GM21526 (cell line): ENCODE measurements around the gene ZMYND8.
"Not testable (repeated sequence)": the region's sequence is repeated elsewhere in the genome, so short reads cannot be mapped to it uniquely, and the experiment has no call there.

ENCODE experiments used
- ATAC-seq: cut with Tn5 transposase; IDR thresholded peaks from one replicate; pipeline ENCODE4 v1.9.1; 2021; ENCODE audit warnings: moderate library complexity; ENCODE audit not compliant: unreplicated experiment, low FRiP score

Gene ZMYND8

DNA sequence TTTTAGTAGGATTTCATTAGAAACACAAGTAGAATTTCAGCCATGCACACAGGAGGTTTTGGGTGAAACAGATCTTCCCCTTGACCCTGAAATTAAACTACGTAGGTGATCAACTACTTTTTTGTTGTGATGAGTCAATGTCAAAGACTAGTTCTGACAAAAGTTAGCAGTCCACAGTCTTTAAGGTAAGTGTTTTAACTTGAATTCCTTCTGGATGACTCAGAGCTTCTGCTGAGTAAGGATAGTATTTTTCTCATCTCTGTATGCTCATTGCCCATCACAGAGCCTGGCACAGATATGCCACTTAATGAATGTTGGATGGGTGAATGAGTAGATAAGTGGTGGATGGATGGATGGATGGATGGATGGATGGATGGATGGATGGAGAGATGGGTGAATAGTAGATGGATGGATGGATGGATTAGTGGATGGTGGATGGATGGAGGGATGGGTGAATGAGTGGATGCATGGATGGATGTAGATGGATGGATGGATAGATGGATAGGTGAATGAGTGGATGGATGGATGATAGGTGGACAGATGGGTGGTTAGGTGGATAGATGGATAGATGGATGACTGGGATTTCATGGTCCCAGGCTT lies 165.3 kb downstream of the ZMYND8 start:
- no peak for ATAC-seq

DNA sequence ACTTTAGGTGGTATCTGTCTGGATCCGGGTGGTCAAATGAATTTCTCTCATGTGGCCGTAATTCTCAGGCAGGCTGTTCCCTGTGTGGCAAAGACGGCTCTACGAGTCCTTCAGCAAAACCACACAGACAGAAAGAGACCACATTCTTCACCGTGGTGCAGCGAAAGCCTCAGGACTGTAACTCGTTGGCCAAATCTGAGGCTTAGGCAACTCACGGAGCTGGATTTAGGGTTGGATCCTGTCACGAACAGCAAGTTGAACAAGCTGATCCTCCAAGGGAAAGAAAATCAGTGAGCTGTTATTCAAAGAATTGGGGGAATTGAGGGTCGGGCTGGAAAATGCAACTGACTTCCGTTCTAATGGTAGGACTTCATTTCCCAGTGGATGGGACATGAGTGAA lies 167.4 kb downstream of the ZMYND8 start:
- no peak for ATAC-seq

DNA sequence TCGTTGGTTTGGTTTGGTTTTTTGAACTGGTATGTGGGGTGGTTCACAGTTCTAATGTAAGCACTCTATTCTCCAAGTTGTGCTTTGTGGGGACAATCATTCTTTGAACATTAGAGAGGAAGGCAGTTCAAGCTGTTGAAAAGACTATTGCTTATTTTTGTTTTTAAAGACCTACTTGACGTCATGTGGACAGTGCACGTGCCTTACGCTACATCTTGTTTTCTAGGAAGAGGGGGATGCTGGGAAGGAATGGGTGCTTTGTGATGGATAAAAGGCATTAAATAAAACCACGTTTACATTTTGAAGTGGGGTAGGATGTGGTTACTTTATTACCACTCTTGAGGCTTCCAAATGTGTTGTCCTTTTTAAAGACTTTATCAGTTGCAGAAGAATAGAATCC lies 168.0 kb downstream of the ZMYND8 start:
- no peak for ATAC-seq

DNA sequence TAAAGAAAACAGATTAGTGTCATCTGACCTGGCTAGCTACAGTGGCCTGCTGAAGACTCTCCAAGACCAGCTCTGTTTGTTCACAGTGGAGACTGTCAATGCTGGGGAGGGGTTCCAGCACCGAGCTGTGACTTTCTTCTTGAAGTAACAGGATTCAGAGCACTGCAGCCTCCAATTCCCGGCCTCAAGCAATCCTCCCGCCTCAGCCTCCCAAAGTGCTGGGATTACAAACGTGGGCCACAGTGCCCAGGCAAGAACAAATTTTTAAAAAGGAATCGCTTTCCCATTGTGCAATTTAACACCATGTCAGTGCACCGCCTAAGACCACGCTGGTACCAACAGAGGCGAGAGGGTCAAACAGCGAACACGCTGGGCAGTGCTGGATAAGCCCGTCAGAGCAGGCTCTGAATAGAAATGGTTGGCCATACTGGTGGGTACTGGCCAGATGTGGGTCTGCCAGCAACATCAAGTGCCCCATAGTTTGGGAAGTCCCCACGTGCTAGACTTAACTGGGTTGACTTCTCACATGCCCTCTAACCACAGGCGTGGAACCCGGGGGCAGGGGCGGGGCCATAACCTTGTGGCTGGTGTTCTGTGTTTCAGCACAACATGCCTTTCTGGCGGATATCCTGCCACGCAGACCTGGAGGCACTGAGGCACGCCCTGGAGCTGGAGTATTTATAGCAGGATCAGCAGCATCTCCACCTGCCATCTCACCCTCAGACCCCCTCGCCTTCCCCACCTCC lies 168.9 kb downstream of the ZMYND8 start:
- no peak for ATAC-seq

DNA sequence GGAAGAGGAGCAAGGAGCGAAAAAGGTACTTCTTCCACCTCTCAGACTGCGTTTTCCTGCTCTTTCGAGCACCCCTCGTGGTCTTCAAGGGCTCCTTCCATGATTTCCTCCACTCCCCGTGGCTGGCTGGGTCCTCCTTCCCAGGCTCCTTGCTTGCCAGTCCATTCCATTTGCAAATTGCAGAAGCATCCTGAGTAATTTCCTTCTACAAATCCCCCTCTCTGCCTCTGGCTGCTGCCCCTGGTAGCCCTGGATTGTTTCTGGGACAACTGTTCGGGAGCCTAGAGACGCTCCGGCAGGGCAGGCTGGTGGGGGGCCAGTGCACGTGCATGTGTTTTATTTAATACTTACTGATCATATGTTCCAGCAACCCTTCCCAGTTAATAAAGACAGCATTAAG lies 173.1 kb downstream of the ZMYND8 start:
- ATAC-seq, result no peak

DNA sequence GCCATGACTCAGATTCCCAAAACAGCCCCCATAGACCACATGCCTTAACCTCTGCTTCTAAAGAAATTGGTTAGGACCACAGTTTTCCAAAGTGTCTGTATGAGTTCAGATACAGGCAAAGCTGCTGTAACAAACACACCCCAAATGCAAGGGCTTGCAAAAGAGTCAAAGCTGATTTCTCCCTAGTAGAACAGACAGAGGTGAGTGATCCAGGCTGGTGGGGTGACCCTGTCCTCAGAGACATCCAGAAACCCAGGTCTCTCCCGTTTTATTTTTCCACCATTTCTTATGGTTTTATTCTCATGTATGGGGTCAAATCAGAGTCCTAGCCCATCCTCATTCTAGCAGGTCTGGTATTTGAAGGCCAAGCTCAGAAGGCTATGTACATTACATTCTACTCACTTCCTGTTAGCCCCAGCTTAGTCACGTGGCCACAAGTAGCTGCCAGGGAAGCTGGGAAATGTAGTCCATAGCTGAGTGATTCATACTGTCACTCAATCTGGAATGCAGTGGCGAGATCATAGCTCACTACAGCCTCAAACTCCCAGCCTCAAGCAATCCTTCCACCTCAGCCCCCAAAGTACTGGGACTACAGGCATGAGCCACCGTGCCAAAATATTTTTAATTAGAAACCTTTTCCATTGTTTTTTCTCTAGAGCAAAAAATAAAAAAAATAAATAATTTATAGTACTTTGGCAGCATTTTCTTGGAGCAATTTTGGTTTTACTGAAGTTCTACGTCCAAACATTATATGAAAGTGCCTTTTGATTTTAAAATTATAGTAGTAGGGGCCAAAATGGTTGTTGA lies 175.2 kb downstream of the ZMYND8 start:
- ATAC-seq, result no peak

DNA sequence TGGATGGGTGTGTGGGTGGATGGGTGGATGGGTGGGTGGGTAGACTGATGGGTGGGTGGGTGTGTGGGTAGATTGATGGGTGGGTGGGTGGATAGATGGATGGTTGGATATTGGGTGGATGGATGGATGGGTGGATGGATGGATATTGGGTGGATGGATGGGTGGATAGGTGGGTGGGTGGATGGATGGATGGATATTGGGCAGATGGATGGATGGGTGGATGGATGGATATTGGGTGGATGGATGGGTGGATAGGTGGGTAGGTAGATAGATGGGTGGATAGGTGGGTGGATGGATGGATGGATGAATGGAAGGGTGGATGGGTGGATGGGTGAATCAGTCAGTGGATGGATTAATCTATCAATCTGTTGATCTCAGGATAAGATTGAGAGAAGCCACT lies 177.2 kb downstream of the ZMYND8 start:
- ATAC-seq, result no peak

DNA sequence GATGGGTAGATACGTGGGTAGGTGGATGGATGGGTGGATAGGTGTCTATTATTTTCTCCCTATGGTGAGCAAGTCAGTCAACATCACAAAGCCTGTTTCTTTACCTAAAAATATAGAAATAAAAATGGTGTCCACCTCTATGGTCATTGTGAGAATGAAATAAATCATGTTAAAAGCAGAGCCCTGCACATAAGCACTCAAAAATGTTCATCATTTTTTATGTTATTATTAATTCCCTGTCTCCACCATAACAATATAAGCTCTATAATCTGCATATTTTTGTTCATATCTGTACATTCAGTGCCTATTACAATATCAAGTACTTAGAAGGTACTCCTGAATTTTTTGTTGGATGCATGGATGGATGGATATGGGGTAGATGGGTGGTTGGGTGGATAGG lies 177.6 kb downstream of the ZMYND8 start:
- no peak for ATAC-seq

DNA sequence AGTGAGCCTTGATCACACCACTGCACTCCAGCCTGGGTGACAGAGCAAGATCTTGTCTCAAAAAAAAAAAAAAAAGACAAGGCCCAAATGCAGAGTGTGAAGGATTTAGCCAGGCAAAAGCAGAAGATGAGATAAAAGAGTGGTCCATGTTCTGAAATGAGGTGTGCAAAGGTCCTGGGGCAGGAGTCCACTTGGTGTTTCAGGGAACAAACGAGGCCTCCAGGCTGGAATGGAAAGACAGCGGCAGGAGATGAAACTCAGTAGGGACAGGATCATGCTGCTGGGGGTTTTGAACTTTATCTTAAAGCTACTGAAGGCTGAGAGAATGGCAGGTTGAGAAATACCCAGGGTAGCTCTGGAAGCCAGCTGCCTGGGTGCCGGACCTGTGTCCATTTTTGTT lies 178.2 kb downstream of the ZMYND8 start:
- ATAC-seq, result no peak

DNA sequence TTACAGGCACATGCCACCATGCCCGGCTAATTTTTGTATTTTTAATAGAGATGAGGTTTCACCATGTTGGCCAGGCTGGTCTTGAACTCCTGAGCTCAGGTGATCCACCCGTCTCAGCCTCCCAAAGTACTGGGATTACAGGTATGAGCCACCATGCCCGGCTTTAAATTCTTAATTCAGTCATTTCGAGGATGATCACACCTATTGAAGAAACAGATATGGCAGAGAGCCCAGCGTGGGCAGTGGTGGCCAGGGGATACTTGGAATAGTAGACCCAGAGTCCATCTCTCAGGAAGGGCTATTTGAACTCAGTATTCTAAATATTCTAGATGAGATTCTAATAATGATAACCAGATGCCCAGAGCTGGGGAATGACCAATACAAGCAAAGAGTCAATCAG lies 180.3 kb downstream of the ZMYND8 start:
- ATAC-seq, result not testable (repeated sequence)

DNA sequence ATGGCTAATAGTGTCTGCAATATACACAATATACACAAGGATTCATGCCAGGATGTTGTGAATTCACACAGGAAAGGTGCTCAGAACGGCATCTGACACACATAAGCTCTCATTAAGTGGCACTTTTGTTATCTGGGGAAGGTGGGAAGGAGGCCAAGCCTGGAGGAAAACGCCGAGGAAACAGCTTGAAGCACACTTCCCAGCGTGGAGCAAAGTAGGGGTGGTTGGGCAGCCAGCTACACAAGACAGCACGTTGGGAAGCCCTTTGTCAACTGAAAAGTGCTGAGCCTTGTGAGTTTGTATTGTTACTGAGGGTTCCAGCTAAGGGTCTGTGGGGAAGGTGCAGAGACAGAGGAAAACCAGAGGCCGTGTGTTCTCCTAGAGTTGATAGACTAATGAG lies 181.0 kb downstream of the ZMYND8 start:
- no peak for ATAC-seq

DNA sequence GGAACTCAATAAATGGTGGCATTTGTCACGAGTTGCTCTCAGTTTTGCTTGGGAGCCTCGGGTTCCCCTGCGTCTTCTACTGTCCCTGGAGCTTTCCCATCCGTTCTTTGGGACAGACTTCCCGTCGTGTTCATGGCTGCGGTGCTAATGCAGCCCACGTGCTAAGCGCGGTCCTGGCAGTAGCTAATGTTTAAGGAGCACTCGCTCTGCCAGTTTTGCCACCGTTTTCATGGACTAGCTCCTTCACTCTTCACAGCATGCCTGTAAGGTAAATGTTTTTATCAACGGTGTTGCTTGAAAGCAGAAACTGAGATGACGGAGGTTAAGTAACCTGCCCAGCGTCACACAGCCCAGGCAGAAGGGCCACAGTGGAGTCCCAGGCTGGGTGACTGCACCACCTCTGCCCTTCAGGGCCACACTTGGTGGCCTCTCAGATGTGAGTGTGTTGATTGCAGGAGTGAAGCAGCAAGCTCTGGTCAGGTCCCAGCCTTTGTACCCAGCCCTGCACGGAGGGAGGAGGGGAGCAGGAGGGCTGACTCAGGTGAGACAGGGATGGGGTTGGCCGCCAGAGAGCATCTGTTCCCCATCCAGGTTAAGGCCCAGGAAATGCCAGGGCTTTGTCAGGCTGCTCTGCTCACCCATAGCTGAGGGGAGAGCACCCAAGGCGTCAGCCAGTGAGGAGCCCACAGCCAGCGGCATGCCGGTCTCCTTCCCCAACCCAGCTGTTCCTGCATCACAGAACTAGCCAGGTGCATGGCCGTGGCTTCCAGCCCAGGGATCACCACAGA lies 181.8 kb downstream of the ZMYND8 start:
- ATAC-seq, result no peak

DNA sequence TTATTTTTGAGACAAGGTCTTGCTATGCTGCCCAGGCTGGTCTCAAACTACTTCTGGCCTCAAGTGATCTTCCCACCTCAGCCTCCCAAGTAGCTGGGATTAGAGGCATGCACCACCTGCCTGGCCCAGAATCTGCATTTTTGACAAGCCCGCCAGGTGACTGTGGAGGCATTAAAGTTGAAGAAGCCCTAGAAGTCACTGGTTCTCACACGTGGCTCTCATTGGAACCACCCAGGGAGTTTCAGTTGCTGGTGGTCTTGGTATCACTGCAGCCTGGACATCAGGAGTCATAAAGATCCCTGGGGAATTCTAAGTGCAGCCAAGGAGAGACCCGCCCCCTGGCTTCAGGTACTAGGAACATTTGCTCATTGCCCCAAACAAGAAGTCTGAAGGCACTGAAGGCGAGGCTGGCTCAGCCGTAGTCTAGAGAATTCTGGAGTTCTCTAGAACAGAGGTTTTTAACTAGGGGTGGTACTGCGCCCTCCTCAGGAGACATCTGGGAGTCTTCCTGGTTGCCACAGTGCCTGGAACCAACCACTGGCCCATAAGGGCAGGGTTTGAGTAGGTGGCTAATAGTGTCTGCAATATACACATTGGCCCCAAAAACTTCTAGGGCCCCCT lies 182.8 kb downstream of the ZMYND8 start:
- ATAC-seq, result no peak

DNA sequence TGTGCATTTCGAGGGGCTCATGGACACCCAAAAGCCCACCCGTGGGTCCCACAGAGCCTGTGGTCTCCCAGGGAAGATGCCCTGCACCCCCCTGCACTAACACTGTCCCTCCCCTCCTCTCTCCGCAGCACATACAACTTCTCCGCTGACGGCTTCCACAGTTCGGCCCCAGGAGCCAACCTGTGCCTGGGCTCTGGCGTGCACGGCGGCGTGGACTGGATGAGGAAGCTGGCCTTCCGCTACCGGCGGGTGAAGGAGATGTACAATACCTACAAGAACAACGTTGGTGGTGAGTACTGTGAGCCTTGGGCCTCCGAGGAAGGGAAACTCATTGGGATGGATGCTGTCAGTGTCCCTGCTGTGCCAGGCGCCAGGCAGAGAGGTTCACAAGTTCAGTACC lies 183.9 kb downstream of the ZMYND8 start:
- no peak for ATAC-seq

DNA sequence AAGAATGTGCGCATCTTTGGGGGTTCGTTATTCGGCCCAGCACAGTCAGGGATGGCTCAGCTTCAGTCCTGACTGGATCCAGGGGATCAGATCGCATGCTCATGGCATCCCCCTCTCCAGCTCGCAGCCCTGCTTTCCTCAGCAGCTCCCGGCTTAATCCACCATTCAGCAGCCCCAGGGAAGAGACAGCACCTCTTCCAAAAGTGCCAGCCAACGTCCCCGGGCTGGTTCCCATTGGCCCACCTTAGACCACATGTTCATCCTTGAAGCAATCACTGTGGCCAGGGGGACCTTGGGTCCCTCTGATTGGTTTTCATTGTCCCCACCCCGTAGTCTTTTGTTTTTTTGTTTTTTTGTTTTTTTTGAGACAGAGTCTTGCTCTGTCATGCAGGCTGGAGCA lies 188.7 kb downstream of the ZMYND8 start:
- ATAC-seq, result no peak

DNA sequence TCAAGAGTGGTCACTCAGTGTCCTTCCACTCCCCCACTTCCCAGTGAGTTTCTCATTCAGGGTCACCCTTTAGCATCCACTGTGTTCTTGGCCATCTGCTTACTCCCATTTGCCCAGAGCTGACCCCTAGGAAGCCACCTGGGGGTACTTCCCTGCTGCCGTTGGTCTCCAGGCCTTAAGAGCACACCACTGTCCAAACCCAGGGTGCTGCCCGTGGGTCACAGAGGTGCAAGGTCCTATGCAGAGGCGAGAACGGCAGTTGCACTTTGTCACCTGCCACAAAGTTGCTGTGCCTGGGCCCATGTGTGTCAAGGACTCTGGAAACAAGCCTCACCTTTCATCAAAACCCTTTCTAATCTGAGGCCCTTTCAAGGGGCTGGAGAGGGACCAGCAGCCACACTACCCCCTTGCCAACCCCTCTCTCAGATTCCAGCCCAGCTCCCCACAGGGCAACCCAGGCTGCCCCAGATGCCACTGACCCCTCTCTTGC lies 191.1 kb downstream of the ZMYND8 start:
- no peak for ATAC-seq

DNA sequence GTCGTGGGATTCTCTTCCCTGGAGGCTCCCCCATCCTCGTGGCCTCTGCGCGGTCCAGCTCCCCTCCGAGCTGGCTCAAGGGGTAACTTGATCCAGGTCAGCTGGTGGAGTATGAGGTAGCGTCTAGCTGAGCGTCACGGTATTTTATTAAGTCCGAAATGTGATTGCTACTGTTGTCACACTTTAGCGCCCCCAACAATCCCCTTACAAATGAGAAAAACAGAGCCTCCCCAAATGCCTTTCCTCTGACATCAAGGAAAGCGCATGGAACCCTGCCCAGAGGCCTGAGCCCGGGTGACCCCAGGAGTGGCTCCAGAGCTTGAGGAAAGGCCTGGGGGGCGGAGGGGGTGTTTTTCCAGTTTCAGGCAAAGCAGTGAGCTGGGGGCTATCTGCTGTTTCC lies 192.4 kb downstream of the ZMYND8 start:
- ATAC-seq, result no peak

DNA sequence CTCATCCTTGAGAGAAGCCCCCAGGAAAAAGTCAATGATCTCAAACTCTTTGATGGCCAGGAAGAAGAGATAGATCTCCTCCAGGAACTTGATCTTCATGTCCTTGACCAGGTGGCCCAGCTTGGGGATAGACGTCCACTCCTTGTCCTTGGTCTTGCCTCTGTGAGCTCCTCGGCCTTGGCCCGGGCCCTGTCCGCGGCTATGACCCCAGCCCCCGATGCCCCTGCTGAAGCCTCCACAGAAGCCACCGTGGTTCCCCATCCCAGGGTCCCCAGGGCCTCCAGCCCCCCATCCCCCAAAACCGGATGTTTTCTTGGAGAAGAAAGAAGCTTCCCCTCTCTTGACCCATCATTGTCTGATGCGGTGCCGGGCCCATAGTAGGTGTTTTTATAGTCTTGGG lies 195.1 kb downstream of the ZMYND8 start:
- ATAC-seq, result no peak

DNA sequence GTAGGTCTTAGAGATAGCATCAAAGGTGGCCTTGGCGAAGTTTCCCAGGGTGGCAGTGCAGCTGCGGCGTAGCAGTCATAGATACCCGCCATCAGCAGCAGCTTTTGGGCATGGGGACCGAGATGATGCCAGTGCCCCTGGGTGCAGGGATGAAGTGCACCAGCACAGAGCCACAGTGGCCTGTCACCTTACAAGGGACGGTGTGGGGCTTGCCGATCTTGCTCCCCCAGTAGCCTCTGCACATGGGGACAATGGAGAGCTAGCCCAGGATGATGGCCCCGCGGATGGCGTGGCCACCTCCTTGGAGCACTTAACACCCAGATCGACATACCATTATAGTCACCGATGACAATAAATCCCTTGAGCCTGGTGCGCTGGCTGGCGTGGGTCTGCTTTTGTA lies 195.5 kb downstream of the ZMYND8 start:
- ATAC-seq, result no peak

DNA sequence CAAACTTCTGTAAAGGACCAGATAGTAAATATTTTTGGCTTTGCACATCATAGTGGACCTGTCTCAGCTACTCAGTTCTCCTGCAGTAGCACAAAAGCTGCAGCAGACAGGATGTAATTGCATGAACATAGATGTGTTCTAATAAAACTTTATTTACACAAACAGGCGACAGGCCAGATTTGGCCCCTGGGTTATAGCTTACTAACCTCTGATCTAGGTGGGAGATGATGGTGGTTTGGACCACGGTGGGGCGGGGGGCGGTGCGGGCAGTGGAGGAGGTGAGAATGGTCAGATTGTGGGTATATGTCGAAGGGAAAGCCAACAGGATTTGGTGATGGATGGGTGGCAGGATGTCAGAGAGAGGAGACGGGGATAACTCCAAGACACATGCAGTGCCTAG lies 196.3 kb downstream of the ZMYND8 start:
- no peak for ATAC-seq
